Neural cell (in vitro differentiated cells): ENCODE results near the gene SLC66A2. TPM values are rescaled to one million over a fixed set of nuclear protein-coding genes. Genes with fewer than 3 reads are reported as not detected.

ENCODE experiments used
- H2AFZ ChIP-seq: fragments of 200-600, 300-800 bp; sonication (generic), shearing (Covaris generic); 2 replicates; pipeline ENCODE4 v1.6.0; 2014; ENCODE audit warnings: low read depth, mild to moderate bottlenecking, antibody characterized with exemption, low read length, moderate library complexity
- H3F3A ChIP-seq: fragments of 200-600 bp; shearing (Covaris generic); 2 replicates; pipeline ENCODE4 v1.6.1; 2016; ENCODE audit warnings: mild to moderate bottlenecking, moderate library complexity, mixed read lengths, antibody characterized with exemption, low read length; ENCODE audit not compliant: insufficient read depth, poor library complexity, severe bottlenecking
- H3K27ac ChIP-seq: fragments of 200-600, 300-800 bp; sonication (generic), shearing (Covaris generic); 2 replicates; pipeline ENCODE4 v1.5.1; 2014; ENCODE audit warnings: mild to moderate bottlenecking, low read length, moderate library complexity
- H3K27me3 ChIP-seq: fragments of 300-800, 200-600 bp; sonication (generic), shearing (Covaris generic); 2 replicates; pipeline ENCODE4 v1.6.0; 2014; ENCODE audit warnings: mild to moderate bottlenecking, low read depth, low read length, moderate library complexity; ENCODE audit not compliant: insufficient read depth
- H3K36me3 ChIP-seq: fragments of 300-800, 200-600 bp; sonication (generic), shearing (Covaris generic); 2 replicates; pipeline ENCODE4 v1.5.1; 2014; ENCODE audit warnings: mild to moderate bottlenecking, antibody characterized with exemption, low read length, moderate library complexity; ENCODE audit not compliant: insufficient read depth
- H3K4me2 ChIP-seq: fragments of 300-800, 200-600 bp; sonication (generic), shearing (Covaris generic); 2 replicates; pipeline ENCODE4 v1.6.0; 2014; ENCODE audit warnings: mild to moderate bottlenecking, low read length
- H3K4me3 ChIP-seq: fragments of 300-800, 200-600 bp; sonication (generic), shearing (Covaris generic); 2 replicates; pipeline ENCODE4 v1.5.1; 2014; ENCODE audit warnings: mild to moderate bottlenecking, low read length, moderate library complexity
- H3K79me2 ChIP-seq: fragments of 200-600 bp; shearing (Covaris generic); replicated peaks from 2 replicates; pipeline ENCODE4 v1.6.0; 2014; ENCODE audit warnings: mild to moderate bottlenecking, low read length, moderate library complexity; ENCODE audit not compliant: insufficient read depth
- H3K9ac ChIP-seq: fragments of 300-800, 200-600 bp; sonication (generic), shearing (Covaris generic); 2 replicates; pipeline ENCODE4 v1.6.1; 2016; ENCODE audit warnings: mild to moderate bottlenecking, low read length, mixed read lengths
- H3K9me2 ChIP-seq: fragments of 200-600 bp; shearing (Covaris generic); 2 replicates; pipeline ENCODE4 v1.6.1; 2016; ENCODE audit warnings: mild to moderate bottlenecking, low read length, mixed read lengths; ENCODE audit not compliant: insufficient read depth
- H3K9me3 ChIP-seq: fragments of 200-600, 300-800 bp; sonication (generic), shearing (Covaris generic); 2 replicates; pipeline ENCODE4 v1.6.1; 2016; ENCODE audit warnings: mild to moderate bottlenecking, mixed run types, low read length, moderate library complexity, mixed read lengths
- H4K20me1 ChIP-seq: fragments of 200-600 bp; shearing (Covaris generic); 2 replicates; pipeline ENCODE4 v1.6.1; 2016; ENCODE audit warnings: mild to moderate bottlenecking, mixed run types; ENCODE audit not compliant: insufficient read depth
- EP300 ChIP-seq: fragments of 450-650 bp; conservative IDR thresholded peaks from 2 replicates; pipeline ENCODE4 v1.6.1; 2014; ENCODE audit warnings: antibody characterized with exemption, mild to moderate bottlenecking, moderate library complexity; ENCODE audit not compliant: poor library complexity, severe bottlenecking
- EZH2 ChIP-seq: fragments of 200-600, 300-800 bp; shearing (Covaris generic), sonication (generic); IDR thresholded peaks from 2 replicates; pipeline ENCODE4 v1.6.1; 2014; ENCODE audit warnings: antibody characterized with exemption, low read length, borderline replicate concordance, mild to moderate bottlenecking; ENCODE audit not compliant: insufficient read depth, poor library complexity, severe bottlenecking
- MXI1 ChIP-seq: fragments of 450-650 bp; conservative IDR thresholded peaks from 2 replicates; pipeline ENCODE4 v1.6.1; 2014; ENCODE audit warnings: antibody characterized with exemption, mild to moderate bottlenecking; ENCODE audit not compliant: poor library complexity, severe bottlenecking
- POLR2AphosphoS5 ChIP-seq: IDR thresholded peaks from 2 replicates; pipeline ENCODE4 v1.6.1; 2012
- RAD21 ChIP-seq: fragments of 450-650 bp; conservative IDR thresholded peaks from 2 replicates; pipeline ENCODE4 v1.6.1; 2014; ENCODE audit warnings: antibody characterized with exemption, mild to moderate bottlenecking, moderate library complexity
- SMC3 ChIP-seq: fragments of 450-650 bp; conservative IDR thresholded peaks from 2 replicates; pipeline ENCODE4 v1.6.1; 2014; ENCODE audit warnings: antibody characterized with exemption, mild to moderate bottlenecking, moderate library complexity; ENCODE audit not compliant: poor library complexity
- TAF1 ChIP-seq: IDR thresholded peaks from 2 replicates; pipeline ENCODE4 v1.6.1; 2012; ENCODE audit warnings: low read depth
- polyA plus RNA-seq: library from polyadenylated mRNA; depleted of rRNA; stranded (reverse); fragments of >200 nt; gene quantifications from 2 replicates; pipeline ENCODE4 v1.2.3, GENCODE V29; 2014
- TF ChIP-seq, protein P1 (sequence below): IDR thresholded peaks from 2 replicates; pipeline ENCODE4 v1.6.1; 2012; ENCODE audit warnings: borderline replicate concordance
- TF ChIP-seq, protein P2 (sequence below): fragments of 450-650 bp; IDR thresholded peaks from 2 replicates; pipeline ENCODE4 v1.5.1; 2014; ENCODE audit warnings: antibody characterized with exemption, mild to moderate bottlenecking, moderate library complexity; ENCODE audit not compliant: poor library complexity, severe bottlenecking

The SLC66A2 gene
- polyA plus RNA-seq, 1 donor from 2014 or later: 66.7 TPM

DNA sequence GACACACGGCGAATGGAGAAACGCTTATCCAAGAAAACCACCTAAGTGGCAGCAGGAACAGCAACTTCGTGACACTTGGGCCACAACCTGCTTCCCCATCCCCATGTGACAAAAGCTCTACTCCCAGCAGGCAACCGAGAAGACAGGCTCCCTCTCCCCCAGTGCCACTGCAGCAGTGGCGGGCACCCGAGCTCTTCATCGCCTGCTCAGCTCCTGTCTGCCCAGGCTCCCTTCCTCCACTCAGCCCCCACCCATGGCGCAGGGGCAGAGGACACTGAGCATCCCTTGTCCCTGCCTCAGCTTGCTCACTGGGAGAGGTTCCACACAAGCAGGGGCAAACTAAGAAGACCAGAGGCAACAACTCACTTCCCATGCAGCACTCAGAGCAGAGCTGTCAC lies 22.9 kb downstream of the SLC66A2 start:
- Histone ChIP-seq H3K9me2 (no peaks in the 10 kb centered on the region), H3K4me3 (no peak overlapping the region), H3K79me2 (peaks cover 17% of the 10 kb centered on the region), H3K9me3 (peaks cover 26% of the 10 kb centered on the region), H2AFZ (no peak overlapping the region), H3F3A (no peaks in the 10 kb centered on the region), H3K27me3 (no peaks in the 10 kb centered on the region), H4K20me1 (no peaks in the 10 kb centered on the region), H3K9ac (no peak overlapping the region), H3K4me2 (no peak overlapping the region), H3K36me3 (peaks cover 16% of the 10 kb centered on the region), H3K27ac (no peak overlapping the region)
- TF ChIP-seq, protein P1, sequence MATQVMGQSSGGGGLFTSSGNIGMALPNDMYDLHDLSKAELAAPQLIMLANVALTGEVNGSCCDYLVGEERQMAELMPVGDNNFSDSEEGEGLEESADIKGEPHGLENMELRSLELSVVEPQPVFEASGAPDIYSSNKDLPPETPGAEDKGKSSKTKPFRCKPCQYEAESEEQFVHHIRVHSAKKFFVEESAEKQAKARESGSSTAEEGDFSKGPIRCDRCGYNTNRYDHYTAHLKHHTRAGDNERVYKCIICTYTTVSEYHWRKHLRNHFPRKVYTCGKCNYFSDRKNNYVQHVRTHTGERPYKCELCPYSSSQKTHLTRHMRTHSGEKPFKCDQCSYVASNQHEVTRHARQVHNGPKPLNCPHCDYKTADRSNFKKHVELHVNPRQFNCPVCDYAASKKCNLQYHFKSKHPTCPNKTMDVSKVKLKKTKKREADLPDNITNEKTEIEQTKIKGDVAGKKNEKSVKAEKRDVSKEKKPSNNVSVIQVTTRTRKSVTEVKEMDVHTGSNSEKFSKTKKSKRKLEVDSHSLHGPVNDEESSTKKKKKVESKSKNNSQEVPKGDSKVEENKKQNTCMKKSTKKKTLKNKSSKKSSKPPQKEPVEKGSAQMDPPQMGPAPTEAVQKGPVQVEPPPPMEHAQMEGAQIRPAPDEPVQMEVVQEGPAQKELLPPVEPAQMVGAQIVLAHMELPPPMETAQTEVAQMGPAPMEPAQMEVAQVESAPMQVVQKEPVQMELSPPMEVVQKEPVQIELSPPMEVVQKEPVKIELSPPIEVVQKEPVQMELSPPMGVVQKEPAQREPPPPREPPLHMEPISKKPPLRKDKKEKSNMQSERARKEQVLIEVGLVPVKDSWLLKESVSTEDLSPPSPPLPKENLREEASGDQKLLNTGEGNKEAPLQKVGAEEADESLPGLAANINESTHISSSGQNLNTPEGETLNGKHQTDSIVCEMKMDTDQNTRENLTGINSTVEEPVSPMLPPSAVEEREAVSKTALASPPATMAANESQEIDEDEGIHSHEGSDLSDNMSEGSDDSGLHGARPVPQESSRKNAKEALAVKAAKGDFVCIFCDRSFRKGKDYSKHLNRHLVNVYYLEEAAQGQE: no peak
- TF ChIP-seq EZH2 (no peak), RAD21 (no peak), POLR2AphosphoS5 (no peak), TAF1 (no peak), EP300 (no peak), SMC3 (no peak)
- TF ChIP-seq, protein P2, sequence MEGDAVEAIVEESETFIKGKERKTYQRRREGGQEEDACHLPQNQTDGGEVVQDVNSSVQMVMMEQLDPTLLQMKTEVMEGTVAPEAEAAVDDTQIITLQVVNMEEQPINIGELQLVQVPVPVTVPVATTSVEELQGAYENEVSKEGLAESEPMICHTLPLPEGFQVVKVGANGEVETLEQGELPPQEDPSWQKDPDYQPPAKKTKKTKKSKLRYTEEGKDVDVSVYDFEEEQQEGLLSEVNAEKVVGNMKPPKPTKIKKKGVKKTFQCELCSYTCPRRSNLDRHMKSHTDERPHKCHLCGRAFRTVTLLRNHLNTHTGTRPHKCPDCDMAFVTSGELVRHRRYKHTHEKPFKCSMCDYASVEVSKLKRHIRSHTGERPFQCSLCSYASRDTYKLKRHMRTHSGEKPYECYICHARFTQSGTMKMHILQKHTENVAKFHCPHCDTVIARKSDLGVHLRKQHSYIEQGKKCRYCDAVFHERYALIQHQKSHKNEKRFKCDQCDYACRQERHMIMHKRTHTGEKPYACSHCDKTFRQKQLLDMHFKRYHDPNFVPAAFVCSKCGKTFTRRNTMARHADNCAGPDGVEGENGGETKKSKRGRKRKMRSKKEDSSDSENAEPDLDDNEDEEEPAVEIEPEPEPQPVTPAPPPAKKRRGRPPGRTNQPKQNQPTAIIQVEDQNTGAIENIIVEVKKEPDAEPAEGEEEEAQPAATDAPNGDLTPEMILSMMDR: no peak

DNA sequence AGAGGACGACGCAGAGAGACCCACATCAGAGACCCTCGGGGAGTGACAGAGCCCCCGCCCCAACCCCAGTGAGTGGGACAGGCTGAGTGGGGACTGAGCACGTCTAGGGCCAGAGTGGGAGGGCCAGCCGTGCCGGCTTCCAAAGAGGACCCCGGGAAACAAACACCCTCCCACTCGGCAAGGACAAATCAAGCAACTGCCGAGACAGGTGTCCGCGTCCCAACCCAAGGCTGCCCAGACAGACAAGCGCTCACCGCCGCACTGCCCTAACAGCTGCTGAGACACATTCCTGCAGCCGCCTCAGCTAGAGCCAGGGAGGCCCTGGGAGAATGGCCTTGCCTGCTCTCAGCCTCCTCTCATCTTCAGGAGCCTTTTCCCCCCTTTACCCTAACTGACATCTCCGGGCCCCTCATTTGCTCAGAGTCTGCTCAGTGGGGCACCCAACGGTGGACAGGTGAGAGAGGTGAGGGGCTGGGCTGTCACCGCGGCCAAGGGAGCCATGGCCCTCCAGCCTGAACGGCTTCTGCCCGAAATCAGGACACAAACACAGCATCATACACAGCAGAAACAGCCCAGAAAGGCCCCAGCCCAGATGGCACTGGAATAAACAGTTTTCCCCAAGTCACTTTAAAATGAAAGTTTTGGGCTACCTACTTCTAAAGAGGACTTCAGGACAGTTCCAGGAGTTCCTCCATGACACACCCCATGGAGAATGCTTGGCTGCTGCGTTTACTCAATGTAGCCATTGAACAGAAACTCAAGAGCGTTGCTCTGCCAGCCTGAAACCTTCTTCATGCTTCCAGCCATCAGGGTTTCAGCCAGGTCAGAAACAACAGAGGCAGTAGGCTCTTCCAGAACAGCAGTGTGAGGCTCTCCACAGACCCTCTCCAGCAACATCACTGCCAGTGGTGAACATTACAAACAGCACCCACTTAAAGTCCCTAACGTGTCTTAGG lies 23.6 kb downstream of the SLC66A2 start:
- no peaks in the 10 kb centered on the region for H3K27me3 ChIP-seq
- no peak overlapping the region for H2AFZ ChIP-seq
- H3K4me3 ChIP-seq: no peak overlapping the region
- no peak overlapping the region for H3K27ac ChIP-seq
- no peaks in the 10 kb centered on the region for H3K9me2 ChIP-seq
- no peaks in the 10 kb centered on the region for H4K20me1 ChIP-seq
- H3K9me3 ChIP-seq: peaks cover 26% of the 10 kb centered on the region
- H3F3A ChIP-seq: no peaks in the 10 kb centered on the region
- no peak overlapping the region for H3K4me2 ChIP-seq
- H3K79me2 ChIP-seq: peaks cover 17% of the 10 kb centered on the region
- TF ChIP-seq RAD21: no peak
- TF ChIP-seq TAF1: no peak
- TF ChIP-seq, protein P2: no peak
- TF ChIP-seq EP300: no peak
- TF ChIP-seq, protein P1: no peak
- no peak for TF ChIP-seq EZH2
- TF ChIP-seq SMC3: no peak
- TF ChIP-seq MXI1: no peak
- no peak for TF ChIP-seq POLR2AphosphoS5
- H3K36me3 ChIP-seq: peaks cover 16% of the 10 kb centered on the region
- H3K9ac ChIP-seq: no peak overlapping the region
